Fibroblast of lung (primary cell): ENCODE data around the gene OR13J1. TPM values are rescaled to one million over a fixed set of nuclear protein-coding genes. Genes with fewer than 3 reads are reported as not detected.

Experiments used
- DNase-seq, 2 donors: peaks; one replicate each; pipeline versions ENCODE4 v3.0.0 to v3.0.0-alpha.2; 2010; ENCODE audit warnings: low read depth in 2 of 2
- H2AFZ ChIP-seq: 2 replicates; pipeline ENCODE4 v1.5.1; 2012; ENCODE audit warnings: low read length, control low read depth, inconsistent platforms
- H3K27ac ChIP-seq: 2 replicates; pipeline ENCODE4 v1.5.1; 2011; ENCODE audit warnings: low read length, control low read depth; ENCODE audit not compliant: insufficient read depth
- H3K27me3 ChIP-seq: 2 replicates; pipeline ENCODE4 v1.5.1; 2011; ENCODE audit warnings: mild to moderate bottlenecking, low read length; ENCODE audit not compliant: control insufficient read depth, insufficient read depth
- H3K36me3 ChIP-seq: 2 replicates; pipeline ENCODE4 v1.5.1; 2011; ENCODE audit warnings: low read length; ENCODE audit not compliant: control insufficient read depth, insufficient read depth
- H3K4me1 ChIP-seq: 2 replicates; pipeline ENCODE4 v1.5.1; 2011; ENCODE audit warnings: low read length; ENCODE audit not compliant: control insufficient read depth, insufficient read depth; ENCODE audit errors: extremely low read depth
- H3K4me2 ChIP-seq: 2 replicates; pipeline ENCODE4 v1.5.1; 2011; ENCODE audit warnings: low read length, control low read depth; ENCODE audit not compliant: insufficient read depth; ENCODE audit errors: extremely low read depth
- H3K4me3 ChIP-seq, 4 experiments: fragments of 200-600 bp in 1 of 4; sonication (generic) in 1 of 4; replicated peaks in 1 of 4; 2 replicates each; pipeline ENCODE4 v1.5.1; 2011 to 2016; ENCODE audit warnings: low read length in 4 of 4, low read depth in 3 of 4, mild to moderate bottlenecking in 3 of 4, control low read depth in 2 of 4, inconsistent platforms in 1 of 4, mixed read lengths in 1 of 4; ENCODE audit not compliant: insufficient read depth in 1 of 4; ENCODE audit errors: control extremely low read depth in 1 of 4
- H3K79me2 ChIP-seq: 2 replicates; pipeline ENCODE4 v1.5.1; 2012; ENCODE audit warnings: mild to moderate bottlenecking, low read length, inconsistent platforms; ENCODE audit not compliant: control insufficient read depth, insufficient read depth
- H3K9ac ChIP-seq: 2 replicates; pipeline ENCODE4 v1.5.1; 2011; ENCODE audit warnings: mild to moderate bottlenecking, low read length, control low read depth; ENCODE audit not compliant: insufficient read depth
- H3K9me3 ChIP-seq: 2 replicates; pipeline ENCODE4 v1.5.1; 2012; ENCODE audit warnings: low read depth, low read length; ENCODE audit not compliant: control insufficient read depth, insufficient read depth
- H4K20me1 ChIP-seq: 2 replicates; pipeline ENCODE4 v1.5.1; 2011; ENCODE audit warnings: low read length; ENCODE audit not compliant: control insufficient read depth, insufficient read depth; ENCODE audit errors: extremely low read depth
- EZH2 ChIP-seq: IDR thresholded peaks from 2 replicates; pipeline ENCODE4 v1.5.1; 2012; ENCODE audit warnings: low read length, control low read depth, mild to moderate bottlenecking; ENCODE audit errors: missing control alignments
- polyA plus RNA-seq, 2 donors: library from polyadenylated mRNA; depleted of rRNA in 1 of 2; stranded (reverse) in 1 of 2; unstranded in 1 of 2; fragments of >200 nt; gene quantifications; 2 replicates each; pipeline ENCODE4 v1.2.1, GENCODE V29; 2011 to 2012; ENCODE audit warnings: missing spikeins in 1 of 2
- total RNA-seq: library from RNA; depleted of rRNA; stranded (reverse); fragments of >200 nt; gene quantifications from 2 replicates; pipeline ENCODE4 v1.2.1, GENCODE V29; 2014
- TF ChIP-seq, protein P1 (sequence below), 2 donors: IDR thresholded peaks in 1 of 2; conservative IDR thresholded peaks in 1 of 2; 1 replicate in 1 of 2; 2 replicates in 1 of 2; pipeline ENCODE4 v1.5.1; 2011 to 2012; ENCODE audit warnings: low read length in 2 of 2, control low read depth in 1 of 2, inconsistent platforms in 1 of 2, low read depth in 1 of 2, mild to moderate bottlenecking in 1 of 2

The OR13J1 gene
- total and polyA plus RNA-seq, 2 donors (not counting 1 experiment from before 2014, with no cell fraction given), result not detected

DNA sequence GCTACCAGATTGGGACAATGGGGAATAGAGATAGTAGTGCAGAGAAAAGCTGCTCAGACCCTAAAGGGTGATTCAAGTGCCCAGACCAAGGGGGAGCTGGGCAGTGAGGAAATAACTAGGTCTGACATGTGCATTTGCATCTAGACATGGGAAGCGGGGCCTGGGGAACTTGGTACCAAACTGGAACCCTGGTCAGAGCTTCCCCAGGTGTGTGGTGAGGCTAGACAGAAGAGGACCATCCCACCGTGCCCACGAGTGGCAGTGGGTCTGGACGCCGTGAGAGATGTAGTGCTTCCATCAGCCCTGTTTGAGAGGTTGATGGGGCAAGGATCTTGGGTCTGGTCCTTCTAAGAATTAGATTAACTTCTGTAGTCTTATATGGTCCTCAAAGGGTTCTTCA, 33.6 kb downstream of the OR13J1 start:
- Histone ChIP-seq H3K9ac (no peak overlapping the region), H3K36me3 (no peaks in the 10 kb centered on the region), H3K79me2 (no peaks in the 10 kb centered on the region), H4K20me1 (no peaks in the 10 kb centered on the region), H3K27me3 (no peaks in the 10 kb centered on the region), H2AFZ (no peak overlapping the region), H3K4me1 (no peaks in the 10 kb centered on the region), H3K4me2 (no peak overlapping the region), H3K9me3 (no peaks in the 10 kb centered on the region), H3K27ac (no peak overlapping the region), H3K4me3 (no peak overlapping the region)
- DNase-seq, result no peak
- TF ChIP-seq, protein P1, sequence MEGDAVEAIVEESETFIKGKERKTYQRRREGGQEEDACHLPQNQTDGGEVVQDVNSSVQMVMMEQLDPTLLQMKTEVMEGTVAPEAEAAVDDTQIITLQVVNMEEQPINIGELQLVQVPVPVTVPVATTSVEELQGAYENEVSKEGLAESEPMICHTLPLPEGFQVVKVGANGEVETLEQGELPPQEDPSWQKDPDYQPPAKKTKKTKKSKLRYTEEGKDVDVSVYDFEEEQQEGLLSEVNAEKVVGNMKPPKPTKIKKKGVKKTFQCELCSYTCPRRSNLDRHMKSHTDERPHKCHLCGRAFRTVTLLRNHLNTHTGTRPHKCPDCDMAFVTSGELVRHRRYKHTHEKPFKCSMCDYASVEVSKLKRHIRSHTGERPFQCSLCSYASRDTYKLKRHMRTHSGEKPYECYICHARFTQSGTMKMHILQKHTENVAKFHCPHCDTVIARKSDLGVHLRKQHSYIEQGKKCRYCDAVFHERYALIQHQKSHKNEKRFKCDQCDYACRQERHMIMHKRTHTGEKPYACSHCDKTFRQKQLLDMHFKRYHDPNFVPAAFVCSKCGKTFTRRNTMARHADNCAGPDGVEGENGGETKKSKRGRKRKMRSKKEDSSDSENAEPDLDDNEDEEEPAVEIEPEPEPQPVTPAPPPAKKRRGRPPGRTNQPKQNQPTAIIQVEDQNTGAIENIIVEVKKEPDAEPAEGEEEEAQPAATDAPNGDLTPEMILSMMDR (conservative IDR thresholded peaks at IDR 0.05 in 1 of 2, IDR thresholded peaks at IDR 0.05 in 1 of 2; ENCODE audit: low read depth in 1 of 2, low read length in 2 of 2), result no peak
- no peak for TF ChIP-seq EZH2

- H3K27me3 ChIP-seq, result no peaks in the 10 kb centered on the region
- H3K4me2 ChIP-seq, result no peak overlapping the region
- H3K9ac ChIP-seq, result no peak overlapping the region
- no peaks in the 10 kb centered on the region for H3K9me3 ChIP-seq
- no peaks in the 10 kb centered on the region for H3K4me1 ChIP-seq
- DNase-seq, result no peak
- no peak overlapping the region for H3K27ac ChIP-seq
- H3K4me3 ChIP-seq, result no peak overlapping the region
- no peaks in the 10 kb centered on the region for H3K36me3 ChIP-seq
- H3K79me2 ChIP-seq, result no peaks in the 10 kb centered on the region
- no peak for TF ChIP-seq EZH2
- TF ChIP-seq, protein P1 (conservative IDR thresholded peaks at IDR 0.05 in 1 of 2, IDR thresholded peaks at IDR 0.05 in 1 of 2; ENCODE audit: low read depth in 1 of 2, low read length in 2 of 2), result no peak
- no peak overlapping the region for H2AFZ ChIP-seq
- no peaks in the 10 kb centered on the region for H4K20me1 ChIP-seq
These were observed 34.4 kb downstream of the OR13J1 start for GRCh38 chr9:35835766-35836165.

GRCh38 chr9:35835216-35835632, 35.0 kb downstream of the OR13J1 start:
- H4K20me1 ChIP-seq, result no peaks in the 10 kb centered on the region
- H3K36me3 ChIP-seq, result no peaks in the 10 kb centered on the region
- no peak overlapping the region for H3K27ac ChIP-seq
- H3K27me3 ChIP-seq, result no peaks in the 10 kb centered on the region
- DNase-seq, result no peak
- H3K4me3 ChIP-seq, result no peak overlapping the region
- no peaks in the 10 kb centered on the region for H3K9me3 ChIP-seq
- no peaks in the 10 kb centered on the region for H3K79me2 ChIP-seq
- H3K4me1 ChIP-seq, result no peaks in the 10 kb centered on the region
- TF ChIP-seq EZH2, result no peak
- TF ChIP-seq, protein P1 (conservative IDR thresholded peaks at IDR 0.05 in 1 of 2, IDR thresholded peaks at IDR 0.05 in 1 of 2; ENCODE audit: low read depth in 1 of 2, low read length in 2 of 2), result peak in 1 of 2 donors; percentile 34
- H2AFZ ChIP-seq, result no peak overlapping the region
- no peak overlapping the region for H3K4me2 ChIP-seq
- no peak overlapping the region for H3K9ac ChIP-seq
